ENCODE results near the gene ARL2BP.
"Not testable (repeated sequence)": the region's sequence is repeated elsewhere in the genome, so short reads cannot be mapped to it uniquely, and the experiment has no call there.

Gene ARL2BP

DNA sequence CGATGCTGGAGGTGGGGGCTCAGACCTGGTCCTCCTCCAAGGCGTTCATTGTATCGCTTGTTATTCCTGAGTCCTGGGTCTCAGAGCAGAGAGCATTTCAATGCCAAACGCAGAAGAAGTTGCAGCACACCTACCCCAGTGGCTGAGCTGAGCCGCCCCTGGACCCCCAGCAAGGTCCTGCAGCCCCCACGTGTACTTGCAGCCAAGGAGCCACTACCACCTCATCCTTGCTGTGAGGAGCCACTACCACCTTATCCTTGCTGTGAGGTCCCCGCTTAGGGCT lies 25.9 kb downstream of the ARL2BP start:
- Histone ChIP-seq H2AK5ac (ENCODE audit: low read length) (no peak overlapping the region), H4K5ac (ENCODE audit: low read length) (no peak overlapping the region), H4K8ac (ENCODE audit: low read depth, low read length) (no peak overlapping the region), H3K27me3 (ENCODE audit: insufficient read depth, low read length, poor library complexity) (no peaks in the 10 kb centered on the region), H3K23ac (ENCODE audit: low read length) (no peak overlapping the region), H3K18ac (ENCODE audit: low read length) (no peak overlapping the region), H3K36me3 (ENCODE audit: control insufficient read depth, insufficient read depth, low read length) (no peaks in the 10 kb centered on the region), H3K56ac (ENCODE audit: low read length) (peak overlapping the region; percentile 46), H3K4ac (ENCODE audit: low read depth, low read length) (no peak overlapping the region), H2BK15ac (replicated peaks; ENCODE audit: low read depth) (no peak overlapping the region), H3K9ac (ENCODE audit: low read length) (no peak overlapping the region), H3K4me1 (ENCODE audit: control insufficient read depth, low read depth, low read length) (no peaks in the 10 kb centered on the region), H3K79me2 (ENCODE audit: control insufficient read depth, insufficient read depth, low read length) (no peaks in the 10 kb centered on the region), H2BK5ac (ENCODE audit: low read length) (no peak overlapping the region), H2BK120ac (ENCODE audit: low read depth, low read length) (no peak overlapping the region), H3K4me3 (ENCODE audit: low read length) (no peak overlapping the region), H3K79me1 (ENCODE audit: low read length) (no peaks in the 10 kb centered on the region), H3K4me2 (ENCODE audit: low read length) (no peak overlapping the region), H3K27ac (ENCODE audit: low read depth, low read length) (no peak overlapping the region)
- WGBS (ENCODE audit: extremely low coverage, insufficient coverage, low lambda C conversion rate): no CpG with 5 or more reads among the region's 7 CpGs
- DNase-seq: no peak

DNA sequence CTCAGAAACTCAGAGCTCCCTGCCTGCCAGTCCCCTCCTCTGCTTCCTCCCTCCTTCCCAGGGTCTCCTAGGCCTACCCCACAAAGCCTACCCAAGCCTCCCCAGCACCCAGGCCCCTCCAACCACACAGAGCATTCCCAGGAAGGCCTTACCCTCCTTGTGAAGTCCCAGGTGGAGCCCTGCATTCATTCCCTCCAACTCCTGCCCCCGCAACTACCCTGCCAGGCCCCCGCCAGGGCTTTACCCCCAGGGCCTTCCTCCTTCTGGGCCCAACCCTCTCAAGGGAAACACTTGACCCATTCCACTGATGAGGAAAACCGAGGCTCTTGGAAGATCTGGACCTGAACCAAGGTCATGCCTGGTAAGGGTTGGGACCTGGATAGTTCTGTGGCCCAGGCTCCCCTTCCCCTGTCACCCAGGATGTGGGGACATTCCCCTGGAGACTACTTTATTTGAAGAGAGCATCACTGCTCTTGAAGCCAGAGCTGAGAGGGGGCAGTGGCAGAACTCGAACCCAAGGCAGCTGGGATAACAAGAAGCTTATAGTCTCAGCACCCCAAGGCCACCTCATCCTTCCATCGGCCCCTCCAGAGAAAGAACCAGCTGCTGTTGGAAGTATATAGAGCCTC lies 26.9 kb downstream of the ARL2BP start:
- H2BK5ac ChIP-seq (ENCODE audit: low read length): no peak overlapping the region
- H3K36me3 ChIP-seq (ENCODE audit: control insufficient read depth, insufficient read depth, low read length): no peaks in the 10 kb centered on the region
- H2BK120ac ChIP-seq (ENCODE audit: low read depth, low read length): no peak overlapping the region
- no peak overlapping the region for H4K8ac ChIP-seq (ENCODE audit: low read depth, low read length)
- no peak overlapping the region for H2BK15ac ChIP-seq (replicated peaks; ENCODE audit: low read depth)
- H3K4me1 ChIP-seq (ENCODE audit: control insufficient read depth, low read depth, low read length): no peaks in the 10 kb centered on the region
- H3K9ac ChIP-seq (ENCODE audit: low read length): no peak overlapping the region
- no peak overlapping the region for H3K4me2 ChIP-seq (ENCODE audit: low read length)
- H3K27me3 ChIP-seq (ENCODE audit: insufficient read depth, low read length, poor library complexity): no peaks in the 10 kb centered on the region
- H3K23ac ChIP-seq (ENCODE audit: low read length): no peak overlapping the region
- no peak overlapping the region for H4K5ac ChIP-seq (ENCODE audit: low read length)
- DNase-seq: no peak
- H3K27ac ChIP-seq (ENCODE audit: low read depth, low read length): no peak overlapping the region
- H3K56ac ChIP-seq (ENCODE audit: low read length): no peak overlapping the region
- no peak overlapping the region for H3K4me3 ChIP-seq (ENCODE audit: low read length)
- H3K79me2 ChIP-seq (ENCODE audit: control insufficient read depth, insufficient read depth, low read length): no peaks in the 10 kb centered on the region
- no peak overlapping the region for H2AK5ac ChIP-seq (ENCODE audit: low read length)
- H3K79me1 ChIP-seq (ENCODE audit: low read length): no peaks in the 10 kb centered on the region
- H3K4ac ChIP-seq (ENCODE audit: low read depth, low read length): no peak overlapping the region
- WGBS (ENCODE audit: extremely low coverage, insufficient coverage, low lambda C conversion rate): no CpG with 5 or more reads among the region's 5 CpGs
- H3K18ac ChIP-seq (ENCODE audit: low read length): no peak overlapping the region

DNA sequence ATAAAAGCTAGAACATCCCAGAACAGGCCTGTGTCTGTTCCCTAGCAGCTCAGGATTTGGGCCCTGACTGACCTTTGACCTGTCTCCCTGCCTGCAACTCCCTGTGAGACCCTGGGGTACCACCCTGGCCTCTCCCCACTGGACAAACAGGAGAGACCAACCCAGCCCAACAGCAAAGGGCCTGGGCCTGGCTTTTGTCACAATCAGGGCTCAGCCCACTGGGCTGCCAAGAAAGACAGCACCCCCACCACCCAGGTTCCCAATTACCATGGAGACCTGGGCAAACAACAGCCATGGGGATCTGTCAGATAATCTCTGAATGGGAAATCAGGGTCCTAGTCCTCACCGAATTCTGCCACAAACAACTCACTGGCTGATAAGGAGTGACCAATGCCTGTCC lies 28.3 kb downstream of the ARL2BP start:
- Histone ChIP-seq H4K8ac (ENCODE audit: low read depth, low read length) (no peak overlapping the region), H2BK120ac (ENCODE audit: low read depth, low read length) (no peak overlapping the region), H2BK5ac (ENCODE audit: low read length) (no peak overlapping the region), H3K79me1 (ENCODE audit: low read length) (no peaks in the 10 kb centered on the region), H3K4ac (ENCODE audit: low read depth, low read length) (no peak overlapping the region), H3K27me3 (ENCODE audit: insufficient read depth, low read length, poor library complexity) (no peaks in the 10 kb centered on the region), H3K9ac (ENCODE audit: low read length) (no peak overlapping the region), H3K4me2 (ENCODE audit: low read length) (no peak overlapping the region), H3K36me3 (ENCODE audit: control insufficient read depth, insufficient read depth, low read length) (no peaks in the 10 kb centered on the region), H3K27ac (ENCODE audit: low read depth, low read length) (peak overlapping the region; percentile 11), H3K56ac (ENCODE audit: low read length) (no peak overlapping the region), H3K23ac (ENCODE audit: low read length) (no peak overlapping the region), H3K79me2 (ENCODE audit: control insufficient read depth, insufficient read depth, low read length) (no peaks in the 10 kb centered on the region), H4K5ac (ENCODE audit: low read length) (no peak overlapping the region), H3K4me3 (ENCODE audit: low read length) (no peak overlapping the region), H2BK15ac (replicated peaks; ENCODE audit: low read depth) (no peak overlapping the region), H3K4me1 (ENCODE audit: control insufficient read depth, low read depth, low read length) (no peaks in the 10 kb centered on the region), H2AK5ac (ENCODE audit: low read length) (no peak overlapping the region), H3K18ac (ENCODE audit: low read length) (no peak overlapping the region)
- WGBS (ENCODE audit: extremely low coverage, insufficient coverage, low lambda C conversion rate): no CpG with 5 or more reads among the region's 1 CpG
- DNase-seq: peak; percentile 87

DNA sequence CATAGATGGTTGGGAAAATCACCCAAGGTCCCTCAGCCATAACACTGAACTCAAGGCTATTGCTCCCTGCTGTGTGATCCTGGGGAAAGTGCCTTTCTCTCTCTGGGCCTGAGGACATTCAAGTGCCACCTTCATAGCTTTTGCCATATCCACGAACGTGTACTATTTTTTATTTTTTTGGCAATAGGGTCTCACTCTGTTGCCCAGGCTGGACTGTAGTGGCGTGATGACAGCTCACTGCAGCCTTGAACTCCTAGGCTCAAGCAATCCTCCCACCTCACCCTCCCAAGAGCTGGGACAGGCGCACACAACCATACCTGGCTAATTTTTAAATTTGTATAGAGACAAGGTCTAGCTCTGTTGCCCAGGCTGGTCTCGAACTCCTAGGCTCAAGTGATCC lies 28.8 kb downstream of the ARL2BP start:
- H3K9ac ChIP-seq (ENCODE audit: low read length): no peak overlapping the region
- no peak for DNase-seq
- no peaks in the 10 kb centered on the region for H3K79me2 ChIP-seq (ENCODE audit: control insufficient read depth, insufficient read depth, low read length)
- no CpG with 5 or more reads among the region's 5 CpGs for WGBS (ENCODE audit: extremely low coverage, insufficient coverage, low lambda C conversion rate)
- no peak overlapping the region for H3K4me2 ChIP-seq (ENCODE audit: low read length)
- no peak overlapping the region for H2BK15ac ChIP-seq (replicated peaks; ENCODE audit: low read depth)
- H3K79me1 ChIP-seq (ENCODE audit: low read length): no peaks in the 10 kb centered on the region
- no peaks in the 10 kb centered on the region for H3K27me3 ChIP-seq (ENCODE audit: insufficient read depth, low read length, poor library complexity)
- no peak overlapping the region for H2AK5ac ChIP-seq (ENCODE audit: low read length)
- no peak overlapping the region for H4K5ac ChIP-seq (ENCODE audit: low read length)
- no peak overlapping the region for H3K4ac ChIP-seq (ENCODE audit: low read depth, low read length)
- no peak overlapping the region for H3K56ac ChIP-seq (ENCODE audit: low read length)
- no peak overlapping the region for H3K4me3 ChIP-seq (ENCODE audit: low read length)
- H3K23ac ChIP-seq (ENCODE audit: low read length): no peak overlapping the region
- no peak overlapping the region for H3K18ac ChIP-seq (ENCODE audit: low read length)
- H4K8ac ChIP-seq (ENCODE audit: low read depth, low read length): no peak overlapping the region
- H2BK120ac ChIP-seq (ENCODE audit: low read depth, low read length): no peak overlapping the region
- no peaks in the 10 kb centered on the region for H3K36me3 ChIP-seq (ENCODE audit: control insufficient read depth, insufficient read depth, low read length)
- no peaks in the 10 kb centered on the region for H3K4me1 ChIP-seq (ENCODE audit: control insufficient read depth, low read depth, low read length)
- H2BK5ac ChIP-seq (ENCODE audit: low read length): no peak overlapping the region
- H3K27ac ChIP-seq (ENCODE audit: low read depth, low read length): no peak overlapping the region

DNA sequence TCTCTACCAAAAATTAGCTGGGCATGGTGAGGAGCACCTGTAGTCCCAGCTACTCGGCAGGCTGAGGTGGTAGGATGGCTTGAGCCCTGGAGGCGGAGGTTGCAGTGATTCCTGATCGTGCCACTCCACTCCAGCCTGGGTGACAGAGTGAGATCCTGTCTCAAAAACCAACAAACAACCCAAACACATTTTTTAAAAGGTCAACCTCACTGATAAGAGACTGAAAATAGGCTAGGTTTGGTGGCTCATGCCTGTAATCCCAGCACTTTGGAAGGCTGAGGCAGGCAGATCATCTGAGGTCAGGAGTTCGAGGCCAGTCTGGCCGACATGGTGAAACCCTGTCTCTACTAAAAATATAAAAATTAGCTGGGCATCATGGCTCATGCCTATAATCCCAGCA lies 30.9 kb downstream of the ARL2BP start:
- H3K79me2 ChIP-seq (ENCODE audit: control insufficient read depth, insufficient read depth, low read length); H2AK5ac ChIP-seq (ENCODE audit: low read length); H2BK5ac ChIP-seq (ENCODE audit: low read length); H3K27ac ChIP-seq (ENCODE audit: low read depth, low read length); H3K79me1 ChIP-seq (ENCODE audit: low read length); H3K27me3 ChIP-seq (ENCODE audit: insufficient read depth, low read length, poor library complexity); H4K8ac ChIP-seq (ENCODE audit: low read depth, low read length); H3K36me3 ChIP-seq (ENCODE audit: control insufficient read depth, insufficient read depth, low read length); H3K4me1 ChIP-seq (ENCODE audit: control insufficient read depth, low read depth, low read length); H2BK15ac ChIP-seq (replicated peaks; ENCODE audit: low read depth); H2BK120ac ChIP-seq (ENCODE audit: low read depth, low read length); H3K4me2 ChIP-seq (ENCODE audit: low read length); DNase-seq; H4K5ac ChIP-seq (ENCODE audit: low read length); H3K9ac ChIP-seq (ENCODE audit: low read length); H3K18ac ChIP-seq (ENCODE audit: low read length); H3K4ac ChIP-seq (ENCODE audit: low read depth, low read length); H3K56ac ChIP-seq (ENCODE audit: low read length); H3K4me3 ChIP-seq (ENCODE audit: low read length); H3K23ac ChIP-seq (ENCODE audit: low read length): not testable (repeated sequence)
- no CpG with 5 or more reads among the region's 5 CpGs for WGBS (ENCODE audit: extremely low coverage, insufficient coverage, low lambda C conversion rate)

DNA sequence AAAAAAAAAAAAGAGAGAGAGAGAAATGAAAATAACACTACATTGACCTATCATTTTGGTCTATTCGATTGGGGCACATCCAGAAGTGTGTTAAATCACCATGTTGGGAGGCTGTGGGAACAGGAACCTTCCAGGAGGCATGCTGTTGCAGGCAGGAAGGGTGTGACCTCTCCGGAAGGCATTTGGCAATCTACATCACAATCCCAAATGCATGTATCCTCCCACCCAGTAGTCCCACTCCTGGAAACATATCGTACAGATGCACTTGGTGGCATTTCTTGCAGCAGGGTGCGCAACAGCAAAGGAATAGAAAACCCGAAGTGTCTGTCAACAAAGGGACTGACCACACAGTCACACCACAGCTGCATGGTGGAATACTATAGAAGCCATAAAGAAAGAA lies 31.5 kb downstream of the ARL2BP start:
- Histone ChIP-seq H3K4ac (ENCODE audit: low read depth, low read length) (no peak overlapping the region), H4K5ac (ENCODE audit: low read length) (no peak overlapping the region), H3K27ac (ENCODE audit: low read depth, low read length) (no peak overlapping the region), H3K9ac (ENCODE audit: low read length) (no peak overlapping the region), H3K18ac (ENCODE audit: low read length) (no peak overlapping the region), H3K36me3 (ENCODE audit: control insufficient read depth, insufficient read depth, low read length) (no peaks in the 10 kb centered on the region), H2BK15ac (replicated peaks; ENCODE audit: low read depth) (no peak overlapping the region), H3K4me2 (ENCODE audit: low read length) (no peak overlapping the region), H2BK120ac (ENCODE audit: low read depth, low read length) (no peak overlapping the region), H2BK5ac (ENCODE audit: low read length) (no peak overlapping the region), H3K79me2 (ENCODE audit: control insufficient read depth, insufficient read depth, low read length) (no peaks in the 10 kb centered on the region), H3K4me1 (ENCODE audit: control insufficient read depth, low read depth, low read length) (no peaks in the 10 kb centered on the region), H3K79me1 (ENCODE audit: low read length) (no peaks in the 10 kb centered on the region), H2AK5ac (ENCODE audit: low read length) (no peak overlapping the region), H3K23ac (ENCODE audit: low read length) (no peak overlapping the region), H3K56ac (ENCODE audit: low read length) (no peak overlapping the region), H3K4me3 (ENCODE audit: low read length) (no peak overlapping the region), H3K27me3 (ENCODE audit: insufficient read depth, low read length, poor library complexity) (no peaks in the 10 kb centered on the region), H4K8ac (ENCODE audit: low read depth, low read length) (no peak overlapping the region)
- DNase-seq: no peak
- WGBS (ENCODE audit: extremely low coverage, insufficient coverage, low lambda C conversion rate): no CpG with 5 or more reads among the region's 5 CpGs

Data from mesendoderm (in vitro differentiated cells).